Tibial nerve (tissue), 3 donors: ENCODE measurements around the gene MAPK6.

Source experiments
- POLR2A ChIP-seq, 2 donors: fragments of 450-650 bp; IDR thresholded peaks; one replicate each; pipeline ENCODE4 v1.6.1; 2017; ENCODE audit warnings: antibody characterized with exemption in 2 of 2, mild to moderate bottlenecking in 2 of 2, moderate library complexity in 2 of 2
- TF ChIP-seq, protein P1 (sequence below), 5 experiments: fragments of 200-600 bp in 3 of 5; fragments of 450-650 bp in 2 of 5; sonication (generic) in 3 of 5; IDR thresholded peaks; one replicate each; pipeline ENCODE4 v1.5.1; 2016 to 2019; ENCODE audit warnings: antibody characterized with exemption in 5 of 5, mild to moderate bottlenecking in 3 of 5, moderate library complexity in 2 of 5

GRCh38 chr15:51982770-51983103, 36.3 kb upstream of the MAPK6 start:
- TF ChIP-seq, protein P1, sequence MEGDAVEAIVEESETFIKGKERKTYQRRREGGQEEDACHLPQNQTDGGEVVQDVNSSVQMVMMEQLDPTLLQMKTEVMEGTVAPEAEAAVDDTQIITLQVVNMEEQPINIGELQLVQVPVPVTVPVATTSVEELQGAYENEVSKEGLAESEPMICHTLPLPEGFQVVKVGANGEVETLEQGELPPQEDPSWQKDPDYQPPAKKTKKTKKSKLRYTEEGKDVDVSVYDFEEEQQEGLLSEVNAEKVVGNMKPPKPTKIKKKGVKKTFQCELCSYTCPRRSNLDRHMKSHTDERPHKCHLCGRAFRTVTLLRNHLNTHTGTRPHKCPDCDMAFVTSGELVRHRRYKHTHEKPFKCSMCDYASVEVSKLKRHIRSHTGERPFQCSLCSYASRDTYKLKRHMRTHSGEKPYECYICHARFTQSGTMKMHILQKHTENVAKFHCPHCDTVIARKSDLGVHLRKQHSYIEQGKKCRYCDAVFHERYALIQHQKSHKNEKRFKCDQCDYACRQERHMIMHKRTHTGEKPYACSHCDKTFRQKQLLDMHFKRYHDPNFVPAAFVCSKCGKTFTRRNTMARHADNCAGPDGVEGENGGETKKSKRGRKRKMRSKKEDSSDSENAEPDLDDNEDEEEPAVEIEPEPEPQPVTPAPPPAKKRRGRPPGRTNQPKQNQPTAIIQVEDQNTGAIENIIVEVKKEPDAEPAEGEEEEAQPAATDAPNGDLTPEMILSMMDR (IDR thresholded peaks at IDR 0.05), result no peak
- TF ChIP-seq POLR2A (IDR thresholded peaks at IDR 0.05), result no peak
